SK-N-SH (cell line): ENCODE measurements around the gene SCAPER. TPM values are rescaled to one million over a fixed set of nuclear protein-coding genes. Genes with fewer than 3 reads are reported as not detected.

Experiments used
- CTCF ChIA-PET: fragments of 300-600, 350-600 bp; formaldehyde crosslinking; extraction: SDS; loops from one replicate; lab custom pipeline; 2021; lab: Yijun Ruan, JAX
- POLR2A ChIA-PET: fragments of 350-600 bp; sonication (Branson Sonifier 250); formaldehyde crosslinking; extraction: SDS; loops from one replicate; lab custom pipeline; 2020; ENCODE audit warnings: antibody characterized with exemption, inconsistent platforms; lab: Yijun Ruan, JAX
- DNase-seq: peaks from one replicate; pipeline ENCODE4 v3.0.0; 2012
- H2AFZ ChIP-seq: fragments of 200-600 bp; sonication (generic); 2 replicates; pipeline ENCODE4 v1.8.1; 2016; ENCODE audit warnings: antibody characterized with exemption, mild to moderate bottlenecking, low read depth
- H3F3A ChIP-seq: fragments of 200-600 bp; sonication (generic); replicated peaks from 2 replicates; pipeline ENCODE3; 2016; ENCODE audit warnings: antibody characterized with exemption, mild to moderate bottlenecking; ENCODE audit not compliant: insufficient read depth
- H3K27ac ChIP-seq, 2 experiments: fragments of 200-500 bp in 1 of 2; fragments of 200-600 bp in 1 of 2; sonication (Bioruptor generic) in 1 of 2; sonication (generic), shearing (Covaris generic) in 1 of 2; 2 replicates each; pipeline versions ENCODE4 v1.5.1 to v1.6.1; 2014 to 2016; ENCODE audit warnings: low read depth in 2 of 2, inconsistent platforms in 1 of 2, low read length in 1 of 2, mild to moderate bottlenecking in 1 of 2, mixed read lengths in 1 of 2
- H3K27me3 ChIP-seq: fragments of 200-600 bp; sonication (generic), shearing (Covaris generic); 2 replicates; pipeline ENCODE4 v1.6.1; 2016; ENCODE audit warnings: mixed run types; ENCODE audit not compliant: insufficient read depth
- H3K36me3 ChIP-seq, 2 experiments: fragments of 200-500 bp in 1 of 2; fragments of 200-600 bp in 1 of 2; sonication (Bioruptor generic) in 1 of 2; sonication (generic) in 1 of 2; replicated peaks in 1 of 2; 2 replicates each; pipeline versions ENCODE3 to v1.5.1; 2014 to 2016; ENCODE audit warnings: low read length in 1 of 2, mild to moderate bottlenecking in 1 of 2; ENCODE audit not compliant: insufficient read depth in 2 of 2, control insufficient read depth in 1 of 2
- H3K4me1 ChIP-seq, 2 experiments: fragments of 200-500 bp in 1 of 2; fragments of 200-600 bp in 1 of 2; sonication (Bioruptor generic) in 1 of 2; sonication (generic), shearing (Covaris generic) in 1 of 2; 2 replicates each; pipeline versions ENCODE4 v1.5.1 to v1.6.1; 2014 to 2016; ENCODE audit warnings: low read depth in 1 of 2, low read length in 1 of 2, mixed run types in 1 of 2; ENCODE audit not compliant: insufficient read depth in 2 of 2, control insufficient read depth in 1 of 2
- H3K4me2 ChIP-seq: fragments of 200-600 bp; sonication (generic), shearing (Covaris generic); 2 replicates; pipeline ENCODE4 v1.6.1; 2017; ENCODE audit warnings: mixed run types
- H3K4me3 ChIP-seq, 2 experiments: fragments of 200-500 bp in 1 of 2; fragments of 200-600 bp in 1 of 2; sonication (Bioruptor generic) in 1 of 2; sonication (generic), shearing (Covaris generic) in 1 of 2; 2 replicates each; pipeline versions ENCODE4 v1.5.1 to v1.8.1; 2014 to 2016; ENCODE audit warnings: low read depth in 2 of 2, inconsistent platforms in 1 of 2, low read length in 1 of 2, mild to moderate bottlenecking in 1 of 2, mixed read lengths in 1 of 2, moderate library complexity in 1 of 2
- H3K79me2 ChIP-seq: fragments of 200-600 bp; sonication (generic); 2 replicates; pipeline ENCODE4 v1.8.1; 2017; ENCODE audit warnings: mild to moderate bottlenecking; ENCODE audit not compliant: insufficient read depth
- H3K9ac ChIP-seq: fragments of 200-600 bp; sonication (generic); 2 replicates; pipeline ENCODE4 v1.6.1; 2017; ENCODE audit warnings: mixed run types
- H3K9me2 ChIP-seq: fragments of 200-600 bp; sonication (generic); 2 replicates; pipeline ENCODE4 v1.6.1; 2017; ENCODE audit warnings: mixed run types
- H3K9me3 ChIP-seq: fragments of 200-600 bp; sonication (generic); 2 replicates; pipeline ENCODE4 v1.6.1; 2017; ENCODE audit warnings: mixed run types, mild to moderate bottlenecking, moderate library complexity
- H4K20me1 ChIP-seq: fragments of 200-600 bp; sonication (generic); 2 replicates; pipeline ENCODE4 v1.6.1; 2017; ENCODE audit warnings: mild to moderate bottlenecking, mixed run types; ENCODE audit not compliant: insufficient read depth
- CHD2 ChIP-seq: fragments of 150-350 bp; IDR thresholded peaks from 2 replicates; pipeline ENCODE4 v1.6.1; 2018; ENCODE audit warnings: low read length; ENCODE audit not compliant: partially characterized antibody
- CTCF ChIP-seq: fragments of 200-600 bp; sonication (generic); IDR thresholded peaks from 2 replicates; pipeline ENCODE4 v1.6.1; 2017; ENCODE audit warnings: antibody characterized with exemption, mild to moderate bottlenecking, moderate library complexity
- EP300 ChIP-seq, 2 experiments: IDR thresholded peaks; 2 replicates each; pipeline versions ENCODE4 v1.4.0 to v1.6.1; 2012; ENCODE audit warnings: borderline replicate concordance in 1 of 2, low read depth in 1 of 2, low read length in 1 of 2
- FOSL2 ChIP-seq: IDR thresholded peaks from 2 replicates; pipeline ENCODE4 v1.4.0; 2012; ENCODE audit warnings: low read depth, mild to moderate bottlenecking, moderate library complexity, borderline replicate concordance
- FOXJ3 ChIP-seq: sonication (generic); formaldehyde crosslinking; IDR thresholded peaks from 2 replicates; pipeline ENCODE4 v1.5.1; 2020; ENCODE audit warnings: mild to moderate bottlenecking, missing genetic modification reagents
- FOXM1 ChIP-seq: IDR thresholded peaks from 2 replicates; pipeline ENCODE4 v1.4.0; 2012; ENCODE audit warnings: low read depth, mild to moderate bottlenecking
- GABPA ChIP-seq: IDR thresholded peaks from 2 replicates; pipeline ENCODE4 v1.4.0; 2012; ENCODE audit warnings: low read depth, mild to moderate bottlenecking
- GATA2 ChIP-seq: sonication (generic); formaldehyde crosslinking; IDR thresholded peaks from 2 replicates; pipeline ENCODE4 v1.5.0; 2020; ENCODE audit warnings: mild to moderate bottlenecking, missing genetic modification reagents
- JUND ChIP-seq: IDR thresholded peaks from 2 replicates; pipeline ENCODE4 v1.4.0; 2012
- MAX ChIP-seq: IDR thresholded peaks from 2 replicates; pipeline ENCODE4 v1.4.0; 2012; ENCODE audit warnings: low read depth
- MXI1 ChIP-seq: IDR thresholded peaks from 2 replicates; pipeline ENCODE4 v1.6.1; 2012; ENCODE audit warnings: mild to moderate bottlenecking, low read depth, low read length, improper control_type of control experiment
- NRF1 ChIP-seq: IDR thresholded peaks from 2 replicates; pipeline ENCODE4 v1.6.1; 2012; ENCODE audit warnings: low read depth, mild to moderate bottlenecking, low read length
- POLR2AphosphoS5 ChIP-seq: IDR thresholded peaks from 2 replicates; pipeline ENCODE4 v1.6.1; 2012; ENCODE audit warnings: low read depth, low read length
- RAD21 ChIP-seq: IDR thresholded peaks from 2 replicates; pipeline ENCODE4 v1.6.1; 2012; ENCODE audit warnings: mild to moderate bottlenecking, low read length
- RCOR1 ChIP-seq: fragments of 150-350 bp; IDR thresholded peaks from 2 replicates; pipeline ENCODE4 v1.6.1; 2017; ENCODE audit warnings: antibody characterized with exemption, low read length
- RFX5 ChIP-seq: IDR thresholded peaks from 2 replicates; pipeline ENCODE4 v1.6.1; 2012; ENCODE audit warnings: mild to moderate bottlenecking, improper control_type of control experiment, low read length
- RXRA ChIP-seq: IDR thresholded peaks from 2 replicates; pipeline ENCODE4 v1.4.0; 2012; ENCODE audit warnings: low read depth, mild to moderate bottlenecking, borderline replicate concordance
- SIN3A ChIP-seq: IDR thresholded peaks from 2 replicates; pipeline ENCODE4 v1.6.1; 2012; ENCODE audit warnings: low read depth, mild to moderate bottlenecking, low read length, moderate library complexity, borderline replicate concordance
- TAF1 ChIP-seq: IDR thresholded peaks from 2 replicates; pipeline ENCODE4 v1.6.1; 2012; ENCODE audit warnings: low read depth, mild to moderate bottlenecking, low read length, moderate library complexity, borderline replicate concordance
- TCF12 ChIP-seq: IDR thresholded peaks from 2 replicates; pipeline ENCODE4 v1.4.0; 2012
- TEAD4 ChIP-seq: IDR thresholded peaks from 2 replicates; pipeline ENCODE4 v1.4.0; 2012; ENCODE audit warnings: mild to moderate bottlenecking, borderline replicate concordance; ENCODE audit not compliant: insufficient read depth
- WGBS: methylation state at CpG from one replicate; pipeline ENCODE4 v1.1.6; 2017; ENCODE audit warnings: low lambda C conversion rate; 5-methylcytosine and 5-hydroxymethylcytosine counted together
- polyA plus RNA-seq, 3 experiments: library from polyadenylated mRNA; depleted of rRNA; stranded (reverse); fragments of >200 nt; gene quantifications; 2 replicates each; pipeline ENCODE4 v1.2.3, GENCODE V29; 2012
- TF ChIP-seq, protein P1 (sequence below): IDR thresholded peaks from 2 replicates; pipeline ENCODE4 v1.6.1; 2012; ENCODE audit warnings: mild to moderate bottlenecking, low read depth, low read length, moderate library complexity
- TF ChIP-seq, protein P2 (sequence below): fragments of 150-350 bp; IDR thresholded peaks from 2 replicates; pipeline ENCODE4 v1.6.1; 2016; ENCODE audit warnings: mild to moderate bottlenecking, low read depth, low read length

Gene SCAPER
- polyA plus RNA-seq, 1 of the 3 experiments (the other 2 are of a cell fraction), result 1.8 TPM

DNA sequence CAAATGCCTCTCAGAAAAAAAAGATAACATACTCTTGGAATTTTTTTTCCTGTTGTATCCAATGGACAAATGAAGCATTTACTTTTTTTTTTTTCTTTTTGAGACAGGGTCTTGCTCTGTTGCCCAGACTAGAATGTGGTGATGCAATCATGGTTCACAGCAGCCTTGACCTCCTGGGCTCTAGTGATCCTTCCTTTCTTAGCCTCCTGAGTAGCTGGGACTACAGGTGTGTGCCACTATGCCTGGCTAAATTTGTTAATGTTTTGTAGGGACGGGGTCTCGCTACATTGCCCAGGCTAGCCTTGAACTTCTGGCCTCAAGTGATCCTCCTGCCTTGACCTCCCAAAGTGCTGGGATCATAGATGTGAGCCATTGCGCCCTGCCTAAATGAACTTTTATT, 401.3 kb downstream of the SCAPER start:
- ChIA-PET POLR2A (no interaction called here), CTCF (interaction anchor here (0.7 kb wide), 1 partner anchor 14 kb away, joined by 3 read pairs; no protein-coding TSS in a partner anchor)
- no peaks in the 10 kb centered on the region for H3K9me2 ChIP-seq
- H3K4me2 ChIP-seq, result no peak overlapping the region
- no peaks in the 10 kb centered on the region for H4K20me1 ChIP-seq
- no peak overlapping the region for H3K9ac ChIP-seq
- no peaks in the 10 kb centered on the region for H3K9me3 ChIP-seq
- no peak for DNase-seq
- 97% methylated on average over 3 of the region's 3 CpGs for WGBS
- H3K4me1 ChIP-seq, result no peaks in the 10 kb centered on the region
- TF ChIP-seq MXI1 (no peak), FOXM1 (no peak), POLR2AphosphoS5 (no peak), GABPA (no peak), RFX5 (no peak), NRF1 (no peak), CTCF (no peak), SIN3A (no peak), TAF1 (no peak), RCOR1 (no peak), FOSL2 (no peak), MAX (no peak), EP300 (IDR thresholded peaks at IDR 0.05; ENCODE audit: borderline replicate concordance in 1 of 2, low read depth in 1 of 2, low read length in 1 of 2) (no peak), GATA2 (CRISPR knock-in tag) (no peak)
- no peaks in the 10 kb centered on the region for H3K36me3 ChIP-seq
- H3K4me3 ChIP-seq, result no peak overlapping the region
- no peaks in the 10 kb centered on the region for H3K79me2 ChIP-seq
- no peak overlapping the region for H2AFZ ChIP-seq
- H3K27me3 ChIP-seq, result no peaks in the 10 kb centered on the region
- no peaks in the 10 kb centered on the region for H3F3A ChIP-seq
- H3K27ac ChIP-seq, result no peak overlapping the region

DNA sequence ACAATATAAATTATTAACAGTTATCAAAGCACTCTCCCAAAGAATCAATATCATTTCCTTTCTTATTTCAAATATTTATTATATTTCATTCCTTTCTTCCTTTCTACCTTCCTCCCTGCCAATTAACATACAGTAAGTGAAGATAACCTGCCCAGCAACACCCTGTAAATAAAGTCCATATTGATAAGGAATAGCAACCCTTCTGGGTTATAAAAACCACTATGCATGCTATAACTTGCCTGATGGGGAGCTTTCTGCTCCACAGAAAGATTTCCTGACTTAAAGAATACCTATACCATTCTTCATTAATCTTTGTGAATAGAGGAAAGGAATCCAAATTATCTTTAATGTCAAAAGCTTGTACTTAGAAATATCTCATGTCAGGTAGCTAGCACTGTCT, 402.0 kb downstream of the SCAPER start:
- Histone ChIP-seq H3K9me3 (no peaks in the 10 kb centered on the region), H3K9ac (no peak overlapping the region), H2AFZ (no peak overlapping the region), H3K79me2 (no peaks in the 10 kb centered on the region), H3K27me3 (no peaks in the 10 kb centered on the region), H3K4me3 (no peak overlapping the region), H3K27ac (no peak overlapping the region), H3K4me1 (no peaks in the 10 kb centered on the region), H4K20me1 (no peaks in the 10 kb centered on the region), H3K9me2 (no peaks in the 10 kb centered on the region), H3K4me2 (no peak overlapping the region), H3F3A (no peaks in the 10 kb centered on the region), H3K36me3 (no peaks in the 10 kb centered on the region)
- POLR2A ChIA-PET, result interaction anchor here (0.7 kb wide), 1 partner anchor 15 kb away, joined by 3 read pairs; no protein-coding TSS in a partner anchor
- no peak for DNase-seq
- CTCF ChIA-PET, result interaction anchor here (0.7 kb wide), 1 partner anchor 14 kb away, joined by 3 read pairs; no protein-coding TSS in a partner anchor
- no peak for TF ChIP-seq POLR2AphosphoS5
- no peak for TF ChIP-seq GATA2 (CRISPR knock-in tag)
- TF ChIP-seq RCOR1, result no peak
- no peak for TF ChIP-seq TAF1
- TF ChIP-seq, protein P1, sequence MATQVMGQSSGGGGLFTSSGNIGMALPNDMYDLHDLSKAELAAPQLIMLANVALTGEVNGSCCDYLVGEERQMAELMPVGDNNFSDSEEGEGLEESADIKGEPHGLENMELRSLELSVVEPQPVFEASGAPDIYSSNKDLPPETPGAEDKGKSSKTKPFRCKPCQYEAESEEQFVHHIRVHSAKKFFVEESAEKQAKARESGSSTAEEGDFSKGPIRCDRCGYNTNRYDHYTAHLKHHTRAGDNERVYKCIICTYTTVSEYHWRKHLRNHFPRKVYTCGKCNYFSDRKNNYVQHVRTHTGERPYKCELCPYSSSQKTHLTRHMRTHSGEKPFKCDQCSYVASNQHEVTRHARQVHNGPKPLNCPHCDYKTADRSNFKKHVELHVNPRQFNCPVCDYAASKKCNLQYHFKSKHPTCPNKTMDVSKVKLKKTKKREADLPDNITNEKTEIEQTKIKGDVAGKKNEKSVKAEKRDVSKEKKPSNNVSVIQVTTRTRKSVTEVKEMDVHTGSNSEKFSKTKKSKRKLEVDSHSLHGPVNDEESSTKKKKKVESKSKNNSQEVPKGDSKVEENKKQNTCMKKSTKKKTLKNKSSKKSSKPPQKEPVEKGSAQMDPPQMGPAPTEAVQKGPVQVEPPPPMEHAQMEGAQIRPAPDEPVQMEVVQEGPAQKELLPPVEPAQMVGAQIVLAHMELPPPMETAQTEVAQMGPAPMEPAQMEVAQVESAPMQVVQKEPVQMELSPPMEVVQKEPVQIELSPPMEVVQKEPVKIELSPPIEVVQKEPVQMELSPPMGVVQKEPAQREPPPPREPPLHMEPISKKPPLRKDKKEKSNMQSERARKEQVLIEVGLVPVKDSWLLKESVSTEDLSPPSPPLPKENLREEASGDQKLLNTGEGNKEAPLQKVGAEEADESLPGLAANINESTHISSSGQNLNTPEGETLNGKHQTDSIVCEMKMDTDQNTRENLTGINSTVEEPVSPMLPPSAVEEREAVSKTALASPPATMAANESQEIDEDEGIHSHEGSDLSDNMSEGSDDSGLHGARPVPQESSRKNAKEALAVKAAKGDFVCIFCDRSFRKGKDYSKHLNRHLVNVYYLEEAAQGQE, result no peak
- no peak for TF ChIP-seq MAX
- TF ChIP-seq, protein P2, sequence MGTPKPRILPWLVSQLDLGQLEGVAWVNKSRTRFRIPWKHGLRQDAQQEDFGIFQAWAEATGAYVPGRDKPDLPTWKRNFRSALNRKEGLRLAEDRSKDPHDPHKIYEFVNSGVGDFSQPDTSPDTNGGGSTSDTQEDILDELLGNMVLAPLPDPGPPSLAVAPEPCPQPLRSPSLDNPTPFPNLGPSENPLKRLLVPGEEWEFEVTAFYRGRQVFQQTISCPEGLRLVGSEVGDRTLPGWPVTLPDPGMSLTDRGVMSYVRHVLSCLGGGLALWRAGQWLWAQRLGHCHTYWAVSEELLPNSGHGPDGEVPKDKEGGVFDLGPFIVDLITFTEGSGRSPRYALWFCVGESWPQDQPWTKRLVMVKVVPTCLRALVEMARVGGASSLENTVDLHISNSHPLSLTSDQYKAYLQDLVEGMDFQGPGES, result no peak
- TF ChIP-seq CHD2, result no peak
- no peak for TF ChIP-seq TCF12
- TF ChIP-seq FOXJ3 (CRISPR knock-in tag), result no peak
- TF ChIP-seq RXRA, result no peak
- no peak for TF ChIP-seq JUND
- no peak for TF ChIP-seq RAD21
- no peak for TF ChIP-seq TEAD4
